Ascending aorta (tissue), 2 donors: ENCODE results near the gene NEDD8. TPM values are rescaled to one million over a fixed set of nuclear protein-coding genes. Genes with fewer than 3 reads are reported as not detected.

ENCODE experiments used
- DNase-seq, 2 donors: peaks; one replicate each; pipeline ENCODE4 v3.0.0-alpha.2; 2019; ENCODE audit warnings: low spot score in 2 of 2
- H3K27ac ChIP-seq, 2 donors: fragments of 200-600 bp; sonication (generic); one replicate each; pipeline ENCODE4 v1.5.1; 2016 to 2017; ENCODE audit warnings: mild to moderate bottlenecking in 1 of 2
- H3K27me3 ChIP-seq: fragments of 200-600 bp; sonication (generic); one replicate; pipeline ENCODE4 v1.5.1; 2017
- H3K36me3 ChIP-seq, 2 donors: fragments of 200-600 bp; sonication (generic); one replicate each; pipeline ENCODE4 v1.5.1; 2016
- H3K4me1 ChIP-seq, 2 donors: fragments of 200-600 bp; sonication (generic); one replicate each; pipeline ENCODE4 v1.5.1; 2016 to 2017; ENCODE audit warnings: mild to moderate bottlenecking in 1 of 2
- H3K4me3 ChIP-seq, 2 donors: fragments of 200-600 bp; sonication (generic); one replicate each; pipeline ENCODE4 v1.5.1; 2016 to 2017; ENCODE audit warnings: mild to moderate bottlenecking in 1 of 2
- H3K9me3 ChIP-seq, 2 donors: fragments of 200-600 bp; sonication (generic); one replicate each; pipeline ENCODE4 v1.5.1; 2016
- CTCF ChIP-seq, 3 experiments: fragments of 200-600 bp in 2 of 3; fragments of 450-650 bp in 1 of 3; sonication (generic) in 2 of 3; IDR thresholded peaks; one replicate each; pipeline ENCODE4 v1.5.1; 2016 to 2019; ENCODE audit warnings: antibody characterized with exemption in 3 of 3, mild to moderate bottlenecking in 1 of 3, moderate library complexity in 1 of 3
- intact Hi-C: fragments of 100-400 bp; cut with DNase I; formaldehyde crosslinking; loops from one replicate; pipeline ENCODE4 v1.15.1; 2023
- total RNA-seq: library from RNA; depleted of rRNA; stranded (reverse); fragments of >200 nt; gene quantifications from one replicate; pipeline ENCODE4 v1.1.0, GENCODE V29; 2016

Gene NEDD8
- total RNA-seq, 1 donor from 2014 or later: 72.8 TPM

- DNase-seq: peak in 1 of 2 donors; percentile 75
- peak overlapping the region; percentile 81 to 95 for H3K4me3 ChIP-seq
- H3K27ac ChIP-seq: peak overlapping the region; percentile 94 to 99
- TF ChIP-seq CTCF (IDR thresholded peaks at IDR 0.05): no peak
- peaks cover 15 to 32% of the 10 kb centered on the region in 2 donors for H3K4me1 ChIP-seq
- intact Hi-C loops: loop anchor here (1.0 to 5.0 kb wide), 6 partner anchors 49 to 941 kb away; partner anchors contain the start of genes DCAF11, NRL, PPP1R3E and TM9SF1
- no peaks in the 10 kb centered on the region for H3K9me3 ChIP-seq
- H3K36me3 ChIP-seq: peaks cover 15 to 26% of the 10 kb centered on the region in 2 donors
- H3K27me3 ChIP-seq: no peaks in the 10 kb centered on the region
These were observed 11.2 kb upstream of the NEDD8 start for GRCh38 chr14:24243336-24243836.

- TF ChIP-seq CTCF (IDR thresholded peaks at IDR 0.05): peak; percentile 54 to 67 (median 56)
- H3K4me3 ChIP-seq: peak overlapping the region; percentile 81 to 95
- peaks cover 15 to 32% of the 10 kb centered on the region in 2 donors for H3K4me1 ChIP-seq
- H3K9me3 ChIP-seq: no peaks in the 10 kb centered on the region
- DNase-seq: peak in 1 of 2 donors; percentile 94
- peak overlapping the region; percentile 94 to 99 for H3K27ac ChIP-seq
- intact Hi-C loops: loop anchor here (1.0 to 5.0 kb wide), 11 partner anchors 10 to 940 kb away; partner anchors contain the start of genes CHMP4A, DCAF11, DHRS1 and EMC9
- no peaks in the 10 kb centered on the region for H3K27me3 ChIP-seq
- H3K36me3 ChIP-seq: peaks cover 26 to 41% of the 10 kb centered on the region in 2 donors
These were observed 9.8 kb upstream of the NEDD8 start for GRCh38 chr14:24241829-24242443.

- peak in 1 of 2 donors; percentile 59 for DNase-seq
- H3K36me3 ChIP-seq: peaks cover 35 to 57% of the 10 kb centered on the region in 2 donors
- H3K27me3 ChIP-seq: no peaks in the 10 kb centered on the region
- TF ChIP-seq CTCF (IDR thresholded peaks at IDR 0.05): no peak
- H3K27ac ChIP-seq: peak overlapping the region; percentile 94 to 99
- H3K9me3 ChIP-seq: no peaks in the 10 kb centered on the region
- peak overlapping the region; percentile 19 to 81 for H3K4me3 ChIP-seq
- intact Hi-C loops: loop anchor here (5.0 kb wide), 2 partner anchors 192 to 938 kb away; partner anchors contain the start of gene PPP1R3E
- H3K4me1 ChIP-seq: peaks cover 15 to 32% of the 10 kb centered on the region in 2 donors
These were observed 8.1 kb upstream of the NEDD8 start for GRCh38 chr14:24240110-24240918.

GRCh38 chr14:24238527-24239037, 6.4 kb upstream of the NEDD8 start:
- intact Hi-C loops: no loop called here
- TF ChIP-seq CTCF (IDR thresholded peaks at IDR 0.05): no peak
- no peaks in the 10 kb centered on the region for H3K27me3 ChIP-seq
- peaks cover 35 to 64% of the 10 kb centered on the region in 2 donors for H3K36me3 ChIP-seq
- no peaks in the 10 kb centered on the region for H3K9me3 ChIP-seq
- DNase-seq: peak in 1 of 2 donors; percentile 56
- no peak overlapping the region for H3K27ac ChIP-seq
- H3K4me1 ChIP-seq: peaks cover 16 to 38% of the 10 kb centered on the region in 2 donors
- no peak overlapping the region for H3K4me3 ChIP-seq

- Histone ChIP-seq H3K27me3 (no peaks in the 10 kb centered on the region), H3K4me1 (peaks cover 20 to 39% of the 10 kb centered on the region in 2 donors), H3K27ac (no peak overlapping the region), H3K9me3 (no peaks in the 10 kb centered on the region), H3K36me3 (peaks cover 35 to 64% of the 10 kb centered on the region in 2 donors), H3K4me3 (no peak overlapping the region)
- intact Hi-C loops: no loop called here
- no peak for TF ChIP-seq CTCF (IDR thresholded peaks at IDR 0.05)
- peak in 1 of 2 donors; percentile 56 for DNase-seq
These were observed 6.0 kb upstream of the NEDD8 start for GRCh38 chr14:24238123-24238522.
